Transverse colon (tissue), 4 donors: ENCODE results near the gene POLR2L. TPM values are rescaled to one million over a fixed set of nuclear protein-coding genes. Genes with fewer than 3 reads are reported as not detected.

Source experiments
- DNase-seq: peaks from one replicate; pipeline ENCODE4 v3.0.0-alpha.2; 2019
- H3K27ac ChIP-seq, 4 donors: fragments of 200-600 bp; sonication (generic); 2 replicates each; pipeline ENCODE4 v1.5.1; 2016 to 2018; ENCODE audit warnings: inconsistent platforms in 4 of 4
- H3K27me3 ChIP-seq: fragments of 200-600 bp; sonication (generic); 2 replicates; pipeline ENCODE4 v1.5.1; 2017; ENCODE audit warnings: inconsistent platforms
- H3K36me3 ChIP-seq, 4 donors: fragments of 200-600 bp; sonication (generic); 2 replicates each; pipeline ENCODE4 v1.5.1; 2017 to 2019; ENCODE audit warnings: inconsistent platforms in 4 of 4
- H3K4me1 ChIP-seq, 4 donors: fragments of 200-600 bp; sonication (generic); 2 replicates each; pipeline ENCODE4 v1.5.1; 2017 to 2020; ENCODE audit warnings: inconsistent platforms in 4 of 4
- H3K4me3 ChIP-seq, 4 donors: fragments of 200-600 bp; sonication (generic); 1 replicate in 1 of 4; 2 replicates in 3 of 4; pipeline versions ENCODE4 v1.5.1 to v1.6.1; 2017 to 2019; ENCODE audit warnings: inconsistent platforms in 4 of 4
- H3K9me3 ChIP-seq, 2 donors: fragments of 200-600 bp; sonication (generic); 2 replicates each; pipeline ENCODE4 v1.5.1; 2017 to 2019; ENCODE audit warnings: inconsistent platforms in 2 of 2
- EP300 ChIP-seq: sonication (generic); formaldehyde crosslinking; IDR thresholded peaks from one replicate; pipeline ENCODE4 v1.6.1; 2017; ENCODE audit warnings: antibody characterized with exemption, low read depth
- POLR2A ChIP-seq: fragments of 450-650 bp; IDR thresholded peaks from one replicate; pipeline ENCODE4 v1.6.1; 2016; ENCODE audit warnings: antibody characterized with exemption, mild to moderate bottlenecking, moderate library complexity
- POLR2AphosphoS5 ChIP-seq, 3 donors: sonication (generic); formaldehyde crosslinking; IDR thresholded peaks; one replicate each; pipeline ENCODE4 v1.6.1; 2016; ENCODE audit warnings: antibody characterized with exemption in 3 of 3
- WGBS, 2 donors: methylation state at CpG; one replicate each; pipeline ENCODE4 v1.1.5; 2018; ENCODE audit warnings: low coverage in 1 of 2; 5-methylcytosine and 5-hydroxymethylcytosine counted together
- in situ Hi-C, 4 donors: fragments of 200-750 bp; cut with MboI; loops; one replicate each; pipeline versions ENCODE4 v1.15.0 to v1.15.1; 2017; ENCODE audit warnings: low sequenced_read_pairs in 3 of 4, low pct_ligation_motif_present in 1 of 4, low pct_unique_long_range_greater_than_20kb in 1 of 4
- intact Hi-C: fragments of 100-400 bp; cut with DNase I; formaldehyde crosslinking; loops from one replicate; pipeline ENCODE4 v1.15.1; 2023; ENCODE audit warnings: low total_unique reads
- total RNA-seq, 4 donors: library from RNA; depleted of rRNA; stranded (reverse); fragments of >200 nt; gene quantifications; one replicate each; pipeline ENCODE4 v1.1.0, GENCODE V29; 2016
- TF ChIP-seq, protein P1 (sequence below), 5 experiments: fragments of 200-600 bp in 3 of 5; fragments of 450-650 bp in 2 of 5; sonication (generic) in 3 of 5; IDR thresholded peaks; 1 replicate in 2 of 5; 2 replicates in 3 of 5; pipeline ENCODE4 v1.5.1; 2016 to 2017; ENCODE audit warnings: antibody characterized with exemption in 5 of 5, inconsistent platforms in 3 of 5, mild to moderate bottlenecking in 2 of 5, moderate library complexity in 1 of 5

Gene POLR2L
- total RNA-seq, 4 donors from 2014 or later, result 9.7 to 66.6 (median 32.7) TPM

DNA sequence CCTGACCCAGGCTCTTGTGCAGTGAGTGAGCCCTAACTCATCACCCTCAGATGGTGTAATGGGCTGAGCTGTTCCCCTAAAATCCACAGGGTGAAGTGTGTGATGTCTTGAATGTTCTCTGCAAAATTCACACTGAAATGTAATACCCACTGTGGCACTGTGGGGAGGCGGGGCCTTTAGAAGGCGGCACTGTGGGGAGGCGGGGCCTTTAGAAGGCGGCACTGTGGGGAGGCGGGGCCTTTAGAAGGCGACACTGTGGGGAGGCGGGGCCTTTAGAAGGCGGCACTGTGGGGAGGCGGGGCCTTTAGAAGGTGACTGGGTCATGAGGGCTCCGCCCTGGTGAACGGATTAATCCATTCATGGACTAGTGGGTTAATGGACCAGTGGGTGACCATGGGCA lies 35.2 kb upstream of the POLR2L start:
- Histone ChIP-seq H3K27ac (no peak overlapping the region), H3K9me3 (no peaks in the 10 kb centered on the region), H3K4me3 (no peak overlapping the region), H3K27me3 (no peaks in the 10 kb centered on the region), H3K4me1 (no peaks in the 10 kb centered on the region), H3K36me3 (peaks cover 0 to 4% (median 1%) of the 10 kb centered on the region in 4 donors)
- in situ Hi-C loops (loop anchor here in 1 of 4 donors (25.0 kb wide), 1 partner anchor 635 kb away; no protein-coding TSS in a partner anchor), intact Hi-C loops (no loop called here)
- TF ChIP-seq POLR2AphosphoS5 (IDR thresholded peaks at IDR 0.05) (no peak), EP300 (no peak), POLR2A (no peak)
- TF ChIP-seq, protein P1, sequence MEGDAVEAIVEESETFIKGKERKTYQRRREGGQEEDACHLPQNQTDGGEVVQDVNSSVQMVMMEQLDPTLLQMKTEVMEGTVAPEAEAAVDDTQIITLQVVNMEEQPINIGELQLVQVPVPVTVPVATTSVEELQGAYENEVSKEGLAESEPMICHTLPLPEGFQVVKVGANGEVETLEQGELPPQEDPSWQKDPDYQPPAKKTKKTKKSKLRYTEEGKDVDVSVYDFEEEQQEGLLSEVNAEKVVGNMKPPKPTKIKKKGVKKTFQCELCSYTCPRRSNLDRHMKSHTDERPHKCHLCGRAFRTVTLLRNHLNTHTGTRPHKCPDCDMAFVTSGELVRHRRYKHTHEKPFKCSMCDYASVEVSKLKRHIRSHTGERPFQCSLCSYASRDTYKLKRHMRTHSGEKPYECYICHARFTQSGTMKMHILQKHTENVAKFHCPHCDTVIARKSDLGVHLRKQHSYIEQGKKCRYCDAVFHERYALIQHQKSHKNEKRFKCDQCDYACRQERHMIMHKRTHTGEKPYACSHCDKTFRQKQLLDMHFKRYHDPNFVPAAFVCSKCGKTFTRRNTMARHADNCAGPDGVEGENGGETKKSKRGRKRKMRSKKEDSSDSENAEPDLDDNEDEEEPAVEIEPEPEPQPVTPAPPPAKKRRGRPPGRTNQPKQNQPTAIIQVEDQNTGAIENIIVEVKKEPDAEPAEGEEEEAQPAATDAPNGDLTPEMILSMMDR (IDR thresholded peaks at IDR 0.05), result no peak
- DNase-seq, result no peak
- 94 to 97% methylated on average over 9 to 11 of the region's 11 CpGs for WGBS, 2 donors

DNA sequence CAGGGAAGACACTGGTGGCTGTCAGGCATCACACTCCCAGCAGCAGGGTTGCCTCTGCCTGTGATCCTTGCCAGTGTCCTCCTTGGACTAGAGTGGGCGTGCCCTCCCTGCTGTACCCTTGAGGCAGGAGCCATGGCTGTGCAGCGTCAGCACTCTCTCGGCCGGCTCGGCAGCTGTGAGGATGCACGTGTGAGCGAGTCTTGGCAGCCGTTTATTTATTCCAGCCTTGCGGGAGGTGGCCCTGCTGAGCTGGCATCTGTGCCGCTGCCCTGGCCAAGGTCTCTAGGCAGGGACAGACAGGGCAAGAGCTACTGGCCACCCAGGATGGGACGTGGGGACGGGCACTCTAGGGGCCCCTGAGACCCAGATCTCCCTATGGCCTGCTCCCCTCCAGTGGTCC lies 34.2 kb upstream of the POLR2L start:
- H3K9me3 ChIP-seq, result no peaks in the 10 kb centered on the region
- no peak overlapping the region for H3K4me3 ChIP-seq
- H3K27me3 ChIP-seq, result no peaks in the 10 kb centered on the region
- H3K36me3 ChIP-seq, result peaks cover 0 to 4% (median 0%) of the 10 kb centered on the region in 4 donors
- in situ Hi-C loops (loop anchor here in 1 of 4 donors (25.0 kb wide), 1 partner anchor 636 kb away; no protein-coding TSS in a partner anchor), intact Hi-C loops (no loop called here)
- TF ChIP-seq EP300 (no peak), POLR2A (no peak)
- H3K27ac ChIP-seq, result no peak overlapping the region
- H3K4me1 ChIP-seq, result no peaks in the 10 kb centered on the region
- DNase-seq, result no peak
- 87% methylated on average over 12 of the region's 12 CpGs; no CpG with 5 or more reads in 1 of the 2 donors for WGBS, 2 donors

DNA sequence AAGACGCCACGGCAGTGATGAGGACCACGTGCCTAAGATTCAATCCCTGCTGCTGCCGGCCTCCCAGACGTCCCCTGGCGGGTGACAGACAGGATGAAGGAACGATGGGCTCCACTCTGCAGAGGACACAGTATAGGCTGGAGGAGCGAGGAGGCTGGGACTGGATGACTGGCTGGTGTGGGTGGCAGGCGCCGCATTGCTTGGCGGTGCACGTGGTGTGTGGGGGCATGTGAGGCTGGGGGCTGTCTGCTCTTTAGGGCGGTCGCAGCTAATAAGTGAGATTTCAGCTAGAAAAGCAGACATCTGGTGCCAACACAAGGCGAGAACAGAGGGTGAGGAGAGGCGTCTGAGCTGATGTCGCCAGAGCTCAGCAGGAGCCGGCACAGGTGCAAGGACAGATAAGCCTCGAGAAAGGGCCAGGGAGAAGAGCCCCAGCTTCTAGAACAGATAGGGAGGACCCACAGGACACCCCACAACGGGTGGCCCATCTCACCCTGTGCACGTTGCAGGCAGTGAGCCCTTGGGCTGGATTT lies 33.5 kb upstream of the POLR2L start:
- 80 to 91% methylated on average over 4 to 21 of the region's 21 CpGs for WGBS, 2 donors
- intact Hi-C loops, result no loop called here
- no peaks in the 10 kb centered on the region for H3K9me3 ChIP-seq
- H3K27ac ChIP-seq, result no peak overlapping the region
- TF ChIP-seq POLR2AphosphoS5 (IDR thresholded peaks at IDR 0.05) (no peak), POLR2A (no peak), EP300 (no peak)
- TF ChIP-seq, protein P1 (IDR thresholded peaks at IDR 0.05), result no peak
- H3K36me3 ChIP-seq, result peaks cover 0 to 4% (median 0%) of the 10 kb centered on the region in 4 donors
- no peaks in the 10 kb centered on the region for H3K27me3 ChIP-seq
- H3K4me1 ChIP-seq, result no peaks in the 10 kb centered on the region
- no peak for DNase-seq
- no peak overlapping the region for H3K4me3 ChIP-seq
- in situ Hi-C loops, result loop anchor here in 1 of 4 donors (25.0 kb wide), 1 partner anchor 636 kb away; no protein-coding TSS in a partner anchor

DNA sequence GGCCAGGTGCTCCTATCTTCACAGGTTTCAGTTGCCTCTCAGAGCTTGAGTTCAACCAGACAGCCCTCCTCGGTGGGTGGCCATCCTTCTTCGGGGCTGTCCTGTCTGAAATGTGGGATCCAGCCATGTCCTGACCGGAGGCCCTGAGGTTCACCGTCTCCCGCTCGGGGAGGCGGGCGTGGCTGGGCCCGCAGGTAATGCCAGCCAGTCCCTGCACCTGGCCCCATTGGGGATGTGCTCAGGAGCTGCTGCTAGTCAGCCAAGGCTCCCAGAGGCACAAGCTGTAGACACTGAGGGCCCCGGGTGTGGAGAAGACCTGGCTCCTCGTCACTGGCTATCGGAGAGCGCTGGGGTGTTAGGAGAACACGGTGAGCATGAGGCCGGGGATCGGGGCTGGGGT lies 32.9 kb upstream of the POLR2L start:
- Histone ChIP-seq H3K36me3 (peaks cover 0 to 4% (median 0%) of the 10 kb centered on the region in 4 donors), H3K4me3 (no peak overlapping the region), H3K4me1 (no peaks in the 10 kb centered on the region), H3K27ac (no peak overlapping the region), H3K27me3 (no peaks in the 10 kb centered on the region), H3K9me3 (no peaks in the 10 kb centered on the region)
- WGBS, 2 donors, result 87 to 93% methylated on average over 6 to 16 of the region's 16 CpGs
- in situ Hi-C loops (loop anchor here in 1 of 4 donors (25.0 kb wide), 1 partner anchor 637 kb away; no protein-coding TSS in a partner anchor), intact Hi-C loops (no loop called here)
- DNase-seq, result no peak
- TF ChIP-seq POLR2AphosphoS5 (IDR thresholded peaks at IDR 0.05), result no peak
- no peak for TF ChIP-seq POLR2A
- TF ChIP-seq, protein P1 (IDR thresholded peaks at IDR 0.05), result no peak
- no peak for TF ChIP-seq EP300
